A549 (cell line): ENCODE results near the gene RAPGEF2.

Experiments used
- EP300 ChIP-seq, 2 experiments: fragments of >200 bp; sonication (Bioruptor Twin); formaldehyde crosslinking; IDR thresholded peaks; 2 replicates in 1 of 2; 3 replicates in 1 of 2; pipeline ENCODE4 v1.6.1; 2016 to 2017
- HDAC2 ChIP-seq: fragments of 200-600 bp; sonication (generic); IDR thresholded peaks from 2 replicates; pipeline ENCODE4 v1.6.1; 2016
- JUN ChIP-seq, 2 experiments: fragments of >200 bp; sonication (Bioruptor Twin); formaldehyde crosslinking; IDR thresholded peaks; 2 replicates in 1 of 2; 3 replicates in 1 of 2; pipeline ENCODE4 v1.6.1; 2016 to 2017
- JUNB ChIP-seq: fragments of >200 bp; sonication (Bioruptor Twin); formaldehyde crosslinking; IDR thresholded peaks from 2 replicates; pipeline ENCODE4 v1.6.1; 2016
- NPAS2 ChIP-seq: fragments of 250-450 bp; sonication (Bioruptor Pico); IDR thresholded peaks from 2 replicates; pipeline ENCODE4 v1.8.0; 2022; ENCODE audit warnings: mild to moderate bottlenecking, moderate library complexity, borderline replicate concordance
- POLR2A ChIP-seq: IDR thresholded peaks from 2 replicates; pipeline ENCODE4 v1.6.1; 2012; ENCODE audit warnings: mild to moderate bottlenecking, low read length
- RAD21 ChIP-seq, 2 experiments: fragments of >200 bp in 1 of 2; sonication (Bioruptor Twin) in 1 of 2; formaldehyde crosslinking in 1 of 2; IDR thresholded peaks in 1 of 2; conservative IDR thresholded peaks in 1 of 2; 2 replicates in 1 of 2; 3 replicates in 1 of 2; pipeline ENCODE4 v1.6.1; 2012 to 2018; ENCODE audit warnings: inconsistent platforms in 1 of 2
- TF ChIP-seq, protein P1 (sequence below): fragments of >200 bp; sonication (Bioruptor Twin); formaldehyde crosslinking; IDR thresholded peaks from 3 replicates; pipeline ENCODE4 v1.5.1; 2016
- TF ChIP-seq, protein P2 (sequence below): IDR thresholded peaks from 2 replicates; pipeline ENCODE4 v1.6.1; 2012

DNA sequence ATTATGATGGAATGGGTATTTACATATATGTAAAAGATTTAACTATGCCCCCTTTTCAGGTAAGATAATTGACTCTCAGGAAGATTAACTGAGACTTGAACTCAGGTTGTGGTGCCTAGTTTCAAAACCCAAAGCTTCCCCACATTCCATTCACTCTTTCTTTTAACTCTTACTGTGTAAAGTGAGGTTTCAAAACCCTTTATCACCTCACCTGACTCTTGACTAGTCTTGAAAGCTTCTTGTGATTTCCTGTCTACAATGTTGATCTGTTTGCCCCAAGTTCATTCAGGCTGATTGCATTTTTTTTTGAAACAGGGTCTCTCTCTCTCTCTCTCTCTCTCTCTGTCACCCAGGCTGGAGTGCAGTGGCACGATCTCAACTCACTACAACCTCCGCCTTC lies 40.5 kb upstream of the RAPGEF2 start:
- TF ChIP-seq, protein P1, sequence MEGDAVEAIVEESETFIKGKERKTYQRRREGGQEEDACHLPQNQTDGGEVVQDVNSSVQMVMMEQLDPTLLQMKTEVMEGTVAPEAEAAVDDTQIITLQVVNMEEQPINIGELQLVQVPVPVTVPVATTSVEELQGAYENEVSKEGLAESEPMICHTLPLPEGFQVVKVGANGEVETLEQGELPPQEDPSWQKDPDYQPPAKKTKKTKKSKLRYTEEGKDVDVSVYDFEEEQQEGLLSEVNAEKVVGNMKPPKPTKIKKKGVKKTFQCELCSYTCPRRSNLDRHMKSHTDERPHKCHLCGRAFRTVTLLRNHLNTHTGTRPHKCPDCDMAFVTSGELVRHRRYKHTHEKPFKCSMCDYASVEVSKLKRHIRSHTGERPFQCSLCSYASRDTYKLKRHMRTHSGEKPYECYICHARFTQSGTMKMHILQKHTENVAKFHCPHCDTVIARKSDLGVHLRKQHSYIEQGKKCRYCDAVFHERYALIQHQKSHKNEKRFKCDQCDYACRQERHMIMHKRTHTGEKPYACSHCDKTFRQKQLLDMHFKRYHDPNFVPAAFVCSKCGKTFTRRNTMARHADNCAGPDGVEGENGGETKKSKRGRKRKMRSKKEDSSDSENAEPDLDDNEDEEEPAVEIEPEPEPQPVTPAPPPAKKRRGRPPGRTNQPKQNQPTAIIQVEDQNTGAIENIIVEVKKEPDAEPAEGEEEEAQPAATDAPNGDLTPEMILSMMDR = no peak
- TF ChIP-seq POLR2A (no peak), JUNB (no peak), JUN (IDR thresholded peaks at IDR 0.05) (no peak), RAD21 (conservative IDR thresholded peaks at IDR 0.05 in 1 of 2, IDR thresholded peaks at IDR 0.05 in 1 of 2) (no peak), NPAS2 (no peak), HDAC2 (no peak), EP300 (IDR thresholded peaks at IDR 0.05) (no peak)
- TF ChIP-seq, protein P2, sequence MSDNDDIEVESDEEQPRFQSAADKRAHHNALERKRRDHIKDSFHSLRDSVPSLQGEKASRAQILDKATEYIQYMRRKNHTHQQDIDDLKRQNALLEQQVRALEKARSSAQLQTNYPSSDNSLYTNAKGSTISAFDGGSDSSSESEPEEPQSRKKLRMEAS = no peak
